ENCODE results near the gene CEACAM16.

The CEACAM16 gene

GRCh38 chr19:44746616-44746945, 47.6 kb downstream of the CEACAM16 start:
- no peak for DNase-seq (ENCODE audit: low read depth)

- no peak for DNase-seq (ENCODE audit: low read depth)
Measured at GRCh38 chr19:44746946-44747738, 48.2 kb downstream of the CEACAM16 start.

GRCh38 chr19:44747739-44748425, 48.9 kb downstream of the CEACAM16 start:
- no peak for DNase-seq (ENCODE audit: low read depth)

GRCh38 chr19:44748426-44749254, 49.7 kb downstream of the CEACAM16 start, which contains the start of gene BCL3:
Gene BCL3 (plus strand): TSS chr19:44748708. CDS start chr19:44748791, 83 bp downstream.
- no peak for DNase-seq (ENCODE audit: low read depth)

- no peak for DNase-seq (ENCODE audit: low read depth)
Measured at GRCh38 chr19:44749292-44749691, 50.3 kb downstream of the CEACAM16 start.

- DNase-seq (ENCODE audit: low read depth): no peak
Measured at GRCh38 chr19:44749994-44750393, 51.0 kb downstream of the CEACAM16 start.

- DNase-seq (ENCODE audit: low read depth): no peak
Measured at GRCh38 chr19:44752123-44752815, 53.3 kb downstream of the CEACAM16 start.

- no peak for DNase-seq (ENCODE audit: low read depth)
Measured at GRCh38 chr19:44752816-44753625, 54.1 kb downstream of the CEACAM16 start.

- DNase-seq (ENCODE audit: low read depth): no peak
Measured at GRCh38 chr19:44753626-44753931, 54.6 kb downstream of the CEACAM16 start.

- DNase-seq (ENCODE audit: low read depth): no peak
Measured at GRCh38 chr19:44753932-44754749, 55.2 kb downstream of the CEACAM16 start.

GRCh38 chr19:44754750-44755080, 55.8 kb downstream of the CEACAM16 start:
- no peak for DNase-seq (ENCODE audit: low read depth)

- no peak for DNase-seq (ENCODE audit: low read depth)
Measured at GRCh38 chr19:44755219-44755618, 56.3 kb downstream of the CEACAM16 start.

GRCh38 chr19:44756089-44756562, 57.2 kb downstream of the CEACAM16 start:
- DNase-seq (ENCODE audit: low read depth): no peak

GRCh38 chr19:44757057-44757734, 58.2 kb downstream of the CEACAM16 start:
- DNase-seq (ENCODE audit: low read depth): no peak

- no peak for DNase-seq (ENCODE audit: low read depth)
Measured at GRCh38 chr19:44757735-44758505, 59.0 kb downstream of the CEACAM16 start.

- no peak for DNase-seq (ENCODE audit: low read depth)
Measured at GRCh38 chr19:44758596-44758995, 59.6 kb downstream of the CEACAM16 start.

- no peak for DNase-seq (ENCODE audit: low read depth)
Measured at GRCh38 chr19:44759083-44759804, 60.3 kb downstream of the CEACAM16 start.
